Measurements from ENCODE around the gene PTPRM.

The PTPRM gene

DNA sequence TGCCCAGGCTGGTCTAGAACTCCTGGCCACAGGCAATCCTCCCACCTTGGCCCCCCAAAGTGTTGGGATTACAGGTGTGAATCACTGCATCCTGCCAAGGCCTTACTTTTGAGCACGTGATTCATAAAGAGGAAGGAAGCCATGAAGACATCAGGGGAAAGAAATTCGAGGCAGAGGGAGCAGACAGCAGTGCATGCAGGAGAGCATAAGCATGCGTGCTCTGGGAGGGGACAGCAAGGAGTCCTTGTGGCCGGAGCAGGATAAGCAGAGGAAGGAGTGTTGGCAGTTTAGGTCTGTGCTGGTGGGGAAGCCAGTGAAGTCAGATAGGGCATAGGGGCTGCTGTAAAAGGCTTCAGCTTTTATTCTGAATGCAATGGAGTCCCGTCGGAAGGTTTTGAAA is 641.6 kb downstream of the PTPRM start:
- DNase-seq, result no peak

DNA sequence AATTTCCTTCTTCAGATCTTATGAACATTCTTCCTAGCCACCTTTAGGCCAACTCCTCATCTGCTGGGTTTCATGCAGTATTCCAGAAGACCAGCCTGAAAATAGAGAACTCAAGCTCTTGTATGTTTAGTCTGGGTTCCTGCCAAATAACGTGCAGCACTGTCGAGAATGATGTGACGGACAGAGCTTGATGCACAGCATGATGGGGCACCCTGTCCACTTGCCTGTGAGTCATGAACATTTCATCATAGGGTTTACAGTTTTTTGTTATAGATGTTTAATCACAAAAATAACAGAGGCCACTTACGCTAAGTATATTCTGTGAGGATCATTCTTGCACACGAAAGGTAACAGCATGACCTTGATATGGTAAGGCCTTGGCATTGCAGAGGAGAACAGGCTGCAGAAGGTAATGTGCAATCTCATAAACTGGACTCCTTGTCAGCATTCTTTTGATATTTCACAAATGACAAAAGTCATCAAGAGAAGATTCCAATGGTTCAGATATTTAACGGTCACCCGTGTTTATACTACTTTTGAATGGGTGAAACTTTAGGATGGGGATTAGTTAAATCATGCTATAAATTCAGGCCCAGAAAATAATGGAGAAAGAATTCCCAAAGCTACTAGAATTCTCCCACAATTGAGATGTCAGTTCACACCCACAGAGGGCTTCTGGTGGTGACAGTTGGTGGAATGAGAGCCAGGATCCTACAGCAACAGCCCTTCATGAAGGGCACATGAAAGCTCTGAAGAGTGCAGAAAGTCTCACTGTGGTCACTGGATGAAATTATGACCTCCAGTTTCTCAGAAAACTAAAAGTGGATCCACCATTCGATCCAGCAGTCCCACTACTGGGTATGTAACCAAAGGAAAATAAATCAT is 646.0 kb downstream of the PTPRM start:
- no peak for DNase-seq

DNA sequence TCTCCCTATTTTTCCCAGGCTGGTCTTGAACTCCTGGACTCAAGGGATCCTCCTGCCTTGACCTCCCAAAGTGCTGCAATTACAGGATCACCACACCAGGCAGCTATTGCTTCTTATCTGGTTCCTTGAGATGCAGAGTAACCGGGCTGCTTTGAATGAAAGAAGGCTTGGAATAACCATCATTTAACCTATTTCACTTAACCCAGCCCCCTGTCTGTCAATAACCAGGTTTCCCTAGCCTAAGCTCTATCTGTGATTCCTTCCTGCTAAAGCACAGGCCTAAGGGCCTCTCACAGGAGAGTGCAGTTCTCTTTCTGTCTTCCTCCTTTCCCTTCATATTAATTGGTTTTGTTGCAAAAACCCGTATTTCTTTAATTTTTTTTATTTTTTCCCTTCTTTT is 648.6 kb downstream of the PTPRM start:
- DNase-seq, result no peak

DNA sequence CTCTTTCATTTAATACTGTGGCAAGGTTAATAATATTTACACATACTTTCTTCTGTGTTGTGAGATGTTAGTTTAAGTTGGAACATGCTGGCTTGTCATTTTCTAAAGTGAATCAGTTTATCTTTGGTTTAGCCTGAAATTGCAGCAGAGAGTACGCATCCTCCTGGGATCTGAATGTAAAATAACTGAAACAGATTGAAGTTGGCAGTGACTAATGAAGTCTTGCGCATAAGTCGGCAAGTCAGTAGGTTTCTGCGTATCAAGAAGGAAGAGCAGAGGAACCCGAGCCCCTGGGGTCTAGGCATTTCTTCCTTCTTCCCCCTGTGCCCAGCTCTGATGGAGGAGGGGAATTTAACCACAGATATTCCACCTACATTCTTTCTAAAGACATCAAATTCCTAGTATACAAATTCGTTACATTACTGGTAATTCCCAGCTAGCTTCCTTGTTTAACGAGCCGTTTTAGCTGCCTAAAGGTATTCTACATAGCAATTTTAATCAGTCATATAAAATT is 650.0 kb downstream of the PTPRM start:
- no peak for DNase-seq

DNA sequence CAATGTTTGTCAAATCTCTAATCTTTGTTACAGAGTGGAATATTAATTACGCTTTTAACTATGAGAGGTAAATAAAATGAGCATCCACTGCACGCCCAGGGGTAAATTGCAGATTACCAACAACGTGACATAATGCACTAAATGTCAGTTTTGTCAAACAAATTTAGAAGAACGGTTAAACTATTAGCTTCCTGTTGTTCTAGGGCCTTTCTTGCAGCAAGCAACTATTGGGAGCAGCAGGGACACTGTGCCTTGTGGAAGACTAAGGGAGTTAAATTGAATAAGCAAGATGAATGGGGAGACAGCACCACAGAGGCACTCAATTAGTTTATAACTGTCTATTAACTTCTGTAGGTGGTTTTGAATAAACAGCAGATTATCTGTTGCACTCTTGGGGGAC is 651.1 kb downstream of the PTPRM start:
- DNase-seq, result no peak

DNA sequence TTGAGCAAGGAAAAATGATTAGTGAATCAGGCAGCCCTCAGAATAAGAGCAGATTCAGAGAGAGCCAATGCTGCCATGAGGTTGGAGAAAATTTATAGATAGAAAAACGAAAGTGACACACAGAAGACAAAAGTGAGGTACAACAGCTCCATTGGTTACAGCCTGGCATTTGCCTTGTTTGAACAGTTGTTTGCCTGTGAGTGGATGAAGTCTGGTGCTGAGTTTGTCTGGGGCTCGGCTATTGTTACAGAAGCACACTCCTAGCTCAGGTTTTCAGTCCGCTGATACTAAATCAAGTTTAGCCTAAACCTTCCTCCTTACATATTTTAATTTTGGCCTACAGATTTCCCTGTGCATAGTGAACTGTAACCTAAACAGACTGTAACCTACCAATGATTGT is 654.3 kb downstream of the PTPRM start:
- no peak for DNase-seq

DNA sequence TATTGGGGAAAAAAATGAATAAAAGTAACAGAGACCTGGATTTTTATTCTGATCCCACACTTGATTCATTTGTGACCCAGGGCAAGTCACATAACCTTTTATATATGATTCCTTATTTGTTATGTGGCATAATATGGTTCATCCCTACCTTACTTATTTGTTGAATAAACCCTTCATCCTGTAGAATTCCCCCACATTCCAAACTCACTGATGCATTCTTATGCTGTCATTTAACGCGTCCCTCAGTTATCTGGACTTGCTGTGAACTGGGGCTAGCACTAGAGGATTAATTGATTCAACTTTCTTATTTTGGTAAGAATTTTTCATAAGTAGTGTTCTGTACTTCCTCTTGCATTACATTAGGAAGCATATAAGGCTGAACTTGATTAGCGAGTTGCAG is 657.5 kb downstream of the PTPRM start:
- DNase-seq, result no peak

DNA sequence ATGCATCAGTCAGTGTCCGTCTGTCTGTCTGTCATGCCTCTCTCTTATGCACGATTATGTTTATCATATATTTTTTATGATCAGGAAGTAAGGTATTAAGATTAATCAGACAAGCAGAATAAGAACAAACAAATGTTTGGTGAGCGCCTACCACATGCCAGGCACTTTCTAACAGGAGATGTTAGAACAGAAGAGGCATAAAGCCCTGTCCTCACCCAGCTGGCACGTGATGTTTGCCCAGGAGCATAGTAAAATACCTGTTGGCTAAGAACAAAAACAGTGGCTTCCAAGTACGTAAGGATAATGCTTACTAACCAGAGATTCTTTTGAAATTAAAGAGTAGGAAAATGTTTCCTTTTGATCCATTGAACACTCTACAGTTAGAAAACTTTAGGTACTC is 661.9 kb downstream of the PTPRM start:
- no peak for DNase-seq

DNA sequence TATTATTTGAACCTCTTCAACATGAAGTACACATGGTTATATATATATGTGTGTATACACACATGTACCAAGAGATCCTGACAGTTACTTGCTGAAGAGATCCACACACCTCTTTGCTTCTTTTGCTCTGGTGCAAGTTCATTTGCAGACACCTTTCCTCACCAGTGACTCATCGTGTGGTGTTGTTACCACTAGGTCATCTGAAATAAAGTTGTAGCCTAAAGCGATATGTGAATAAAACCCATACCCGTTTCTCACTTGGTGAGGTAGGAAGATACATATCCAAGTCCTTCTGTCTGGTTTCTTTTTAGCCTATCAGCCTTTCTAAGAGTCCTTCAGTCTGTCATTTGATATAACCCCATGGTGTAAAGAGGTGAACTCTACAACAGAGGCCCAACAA is 662.7 kb downstream of the PTPRM start:
- DNase-seq, result no peak

DNA sequence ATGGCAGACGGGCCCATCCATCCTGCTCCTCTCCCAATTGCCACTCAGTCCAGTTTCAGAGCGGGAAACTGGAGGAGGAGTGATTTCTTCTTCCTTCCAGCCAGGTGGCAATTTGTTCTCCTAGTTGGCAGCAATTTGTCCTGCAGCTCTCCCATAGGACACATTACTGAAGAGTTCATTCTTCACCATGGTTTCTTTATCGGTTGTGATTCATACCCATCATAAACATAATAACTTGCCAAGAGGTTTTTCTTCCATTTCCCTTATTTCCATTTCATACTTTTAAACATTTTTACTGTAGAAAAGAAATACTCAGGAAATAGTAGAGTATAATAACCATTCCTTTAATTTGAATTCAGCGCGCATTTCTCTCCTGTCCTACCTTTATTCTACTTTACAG is 664.2 kb downstream of the PTPRM start:
- no peak for DNase-seq

DNA sequence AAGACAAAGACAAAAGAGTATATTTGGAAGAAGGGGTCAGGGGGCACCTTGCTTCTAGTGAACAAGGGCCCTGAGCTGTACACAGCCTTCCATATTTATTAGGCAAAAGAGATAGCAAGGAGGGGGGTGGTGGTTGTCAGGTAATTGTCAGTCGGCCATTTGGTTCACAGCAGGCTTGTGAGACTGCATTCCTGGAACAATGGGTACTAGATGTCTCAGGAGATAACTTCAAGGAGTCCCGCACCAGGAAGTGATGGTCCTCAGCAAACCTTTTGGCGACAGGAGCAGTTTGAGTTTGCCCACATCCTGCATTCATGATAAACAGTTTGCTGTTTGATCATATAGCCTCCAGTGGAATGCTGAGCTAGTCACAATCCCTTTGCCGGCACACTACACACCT is 665.7 kb downstream of the PTPRM start:
- DNase-seq, result no peak

DNA sequence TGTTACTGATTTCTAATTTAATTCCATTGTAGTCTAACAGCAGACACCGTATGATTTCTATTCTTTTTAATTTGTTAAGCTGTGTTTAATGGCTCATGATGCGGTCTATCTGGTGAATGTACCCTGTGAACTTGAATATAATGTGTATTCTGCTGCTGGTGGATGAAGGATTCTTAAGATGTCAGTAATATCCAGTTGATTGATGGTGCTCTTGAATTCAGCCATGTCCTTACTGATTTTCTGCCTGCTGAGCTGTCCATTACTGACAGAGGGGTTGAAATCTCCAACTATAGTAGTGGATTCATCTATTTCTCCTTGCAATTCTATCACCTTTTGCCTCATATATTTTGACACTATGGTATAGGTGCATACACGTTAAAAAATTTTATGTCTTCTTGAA is 668.8 kb downstream of the PTPRM start:
- no peak for DNase-seq

DNA sequence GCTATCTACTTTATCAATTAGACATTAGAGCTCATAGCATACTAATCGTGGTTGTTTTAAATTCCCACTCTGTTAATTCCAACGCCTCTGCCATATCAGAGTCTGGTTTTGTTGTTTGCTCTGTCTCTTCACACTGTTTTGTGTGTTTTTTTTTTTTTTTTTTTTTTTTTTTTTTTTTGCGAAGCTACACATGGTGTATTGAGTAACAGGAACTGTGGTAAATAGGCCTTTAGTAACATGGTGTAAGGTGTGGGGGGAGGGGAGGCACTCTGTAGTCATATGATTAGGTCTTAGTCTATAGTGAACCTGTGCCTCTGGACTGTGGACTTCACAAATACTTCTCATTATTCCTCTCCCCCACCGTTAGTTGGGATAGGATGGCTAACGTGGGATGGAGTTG is 671.4 kb downstream of the PTPRM start:
- no peak for DNase-seq

DNA sequence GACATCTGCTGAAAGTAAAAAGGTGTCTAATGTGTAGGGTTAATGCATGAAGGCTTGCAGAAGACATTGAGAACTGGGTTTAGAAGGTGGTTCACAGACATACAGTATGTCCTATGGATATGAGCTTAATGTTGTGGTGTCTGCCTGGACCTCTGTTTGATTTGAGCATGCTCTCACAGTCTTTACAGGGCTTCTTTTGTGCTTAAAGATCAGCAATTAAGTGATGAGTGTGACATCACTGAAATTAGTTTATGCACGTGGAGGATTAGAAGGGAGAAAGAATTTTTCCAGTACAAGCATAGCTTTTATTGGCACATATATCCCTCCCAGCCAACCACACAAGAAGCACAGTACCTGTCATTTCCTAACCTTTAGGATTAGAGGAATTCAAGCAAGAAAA is 674.6 kb downstream of the PTPRM start:
- DNase-seq, result no peak

DNA sequence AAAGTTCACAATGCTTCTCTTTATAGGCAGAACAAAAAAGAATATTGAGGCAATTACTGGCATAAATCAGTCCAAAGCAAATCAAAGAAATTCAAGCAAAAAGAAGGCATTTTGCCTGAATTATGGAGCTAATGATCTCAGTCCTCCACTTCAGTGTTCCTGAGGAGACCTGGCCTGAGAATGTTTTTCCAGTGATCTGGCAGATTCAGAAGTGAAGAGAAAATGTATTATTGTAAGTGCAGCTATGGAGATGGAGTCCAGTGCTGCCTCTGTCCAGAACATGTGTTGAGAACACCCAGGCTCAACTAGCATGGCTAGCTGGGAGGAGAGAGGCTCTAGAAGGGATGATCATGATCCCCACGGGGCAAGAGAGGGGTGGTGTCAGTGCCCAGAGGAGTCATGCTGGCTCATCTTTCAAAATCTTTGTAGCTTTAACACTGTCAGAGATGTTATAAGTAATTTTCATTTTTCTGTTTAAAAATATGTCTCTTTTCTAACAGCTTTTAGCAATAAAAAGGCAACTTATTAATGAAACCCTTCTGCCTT is 675.1 kb downstream of the PTPRM start:
- no peak for DNase-seq

DNA sequence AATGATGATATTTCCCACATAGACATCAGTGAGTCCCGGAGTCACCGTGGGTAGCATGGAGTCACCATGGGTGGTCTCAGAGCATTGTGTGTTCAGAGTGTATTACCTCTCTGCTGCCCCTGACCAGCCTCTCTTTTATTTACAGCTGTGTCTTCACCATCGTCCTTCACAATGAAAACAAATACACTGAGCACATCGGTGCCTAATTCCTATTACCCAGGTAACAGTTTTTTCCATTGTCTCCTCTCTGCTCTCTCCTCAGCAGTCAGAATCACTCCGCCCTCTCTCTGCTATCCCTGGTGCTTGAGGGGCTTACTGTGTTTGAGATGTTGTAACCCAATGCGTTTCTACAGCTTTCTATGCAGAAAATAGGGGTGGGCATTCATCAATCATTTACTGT is 680.6 kb downstream of the PTPRM start:
- DNase-seq, result no peak

DNA sequence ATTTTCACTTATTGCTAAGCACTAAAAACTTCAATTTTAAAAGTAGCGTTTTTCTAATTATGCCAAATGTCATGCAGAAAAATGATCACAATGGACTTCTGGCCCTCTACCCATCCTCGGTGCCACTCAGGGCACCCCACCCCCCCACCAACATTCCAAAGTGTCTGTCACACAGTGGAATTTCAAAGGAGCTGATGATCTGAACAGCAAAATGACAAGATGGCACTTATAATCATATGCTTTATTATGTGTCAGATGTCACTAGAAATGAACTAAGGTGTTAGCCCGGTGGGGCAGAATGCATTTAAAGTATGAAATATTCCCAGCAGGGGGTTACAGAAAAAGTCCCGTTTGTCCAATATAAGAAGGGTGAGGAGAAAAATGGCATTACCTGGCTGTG is 681.5 kb downstream of the PTPRM start:
- no peak for DNase-seq

DNA sequence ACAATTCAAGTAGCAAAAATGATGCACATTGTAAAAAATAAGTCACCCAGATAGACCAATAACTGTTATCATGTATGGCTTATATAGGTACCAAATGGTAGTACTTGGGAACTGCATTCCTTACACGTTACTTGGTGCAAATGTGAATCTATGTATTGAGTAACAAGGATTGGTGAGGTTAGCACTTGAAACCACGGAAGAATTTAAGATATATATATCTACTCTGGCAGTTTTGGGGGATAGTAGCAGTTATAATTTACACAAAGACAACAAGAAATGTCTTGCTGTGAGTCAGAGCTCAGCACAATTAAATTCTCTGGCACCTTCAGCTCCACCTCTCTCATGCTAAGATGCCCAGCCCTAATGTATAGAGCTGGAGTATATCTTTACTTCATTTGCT is 682.7 kb downstream of the PTPRM start:
- no peak for DNase-seq

DNA sequence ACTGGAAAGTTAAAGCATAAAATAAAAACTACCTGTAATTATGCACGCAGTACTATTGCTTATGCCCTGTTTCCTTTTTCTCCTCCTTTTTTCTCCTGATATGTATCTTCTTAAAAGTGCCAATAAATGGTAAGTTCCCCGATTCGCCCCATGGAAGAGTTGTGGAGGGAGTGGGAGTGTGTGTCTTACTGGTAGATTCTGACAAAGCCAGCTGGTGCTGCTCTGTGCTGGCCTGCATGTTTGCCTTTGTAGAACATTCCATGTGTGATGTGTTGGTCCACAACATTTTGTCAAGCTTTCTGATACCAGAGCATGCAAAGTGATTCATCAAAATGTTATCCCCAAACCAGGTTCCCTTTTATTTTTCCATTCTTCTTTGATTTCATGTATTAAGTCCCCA is 685.3 kb downstream of the PTPRM start:
- DNase-seq, result no peak

DNA sequence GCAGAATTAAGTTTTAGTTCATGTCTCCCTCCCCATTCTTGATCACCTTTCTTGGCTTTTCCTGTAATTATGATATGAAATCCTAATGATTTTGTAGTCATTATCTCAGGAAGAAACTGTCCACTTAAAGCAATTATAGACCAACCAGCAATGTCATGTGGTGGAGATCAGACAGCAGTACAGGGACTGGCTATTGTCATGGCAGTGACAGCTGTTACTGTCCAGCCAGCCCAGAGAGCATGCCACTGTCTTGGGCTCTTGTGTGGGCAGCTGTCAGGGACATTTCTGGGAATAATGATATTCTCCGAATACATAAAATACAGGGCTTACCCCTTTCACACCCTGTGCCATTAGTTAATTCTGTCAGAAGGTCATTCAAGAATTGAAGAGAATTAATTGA is 686.8 kb downstream of the PTPRM start:
- DNase-seq, result no peak

DNA sequence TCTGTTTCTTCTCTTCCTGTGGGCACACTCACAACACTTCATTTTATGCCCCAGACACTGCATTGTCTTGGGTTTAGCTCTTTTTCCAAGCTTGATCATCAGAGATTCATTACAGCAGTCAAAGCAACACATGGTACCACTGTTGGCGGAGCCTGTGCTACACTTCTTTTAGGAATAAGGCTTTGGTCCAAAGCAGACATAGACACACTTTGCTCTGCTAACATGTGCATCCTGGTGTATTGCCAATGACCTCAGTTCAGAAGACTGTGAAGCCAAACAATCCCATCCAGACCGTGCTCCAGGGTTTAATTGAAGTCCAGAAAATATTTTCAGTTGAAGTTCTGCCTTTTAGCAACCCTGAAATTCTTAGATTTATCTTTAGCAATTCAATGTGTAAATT is 687.5 kb downstream of the PTPRM start:
- no peak for DNase-seq

DNA sequence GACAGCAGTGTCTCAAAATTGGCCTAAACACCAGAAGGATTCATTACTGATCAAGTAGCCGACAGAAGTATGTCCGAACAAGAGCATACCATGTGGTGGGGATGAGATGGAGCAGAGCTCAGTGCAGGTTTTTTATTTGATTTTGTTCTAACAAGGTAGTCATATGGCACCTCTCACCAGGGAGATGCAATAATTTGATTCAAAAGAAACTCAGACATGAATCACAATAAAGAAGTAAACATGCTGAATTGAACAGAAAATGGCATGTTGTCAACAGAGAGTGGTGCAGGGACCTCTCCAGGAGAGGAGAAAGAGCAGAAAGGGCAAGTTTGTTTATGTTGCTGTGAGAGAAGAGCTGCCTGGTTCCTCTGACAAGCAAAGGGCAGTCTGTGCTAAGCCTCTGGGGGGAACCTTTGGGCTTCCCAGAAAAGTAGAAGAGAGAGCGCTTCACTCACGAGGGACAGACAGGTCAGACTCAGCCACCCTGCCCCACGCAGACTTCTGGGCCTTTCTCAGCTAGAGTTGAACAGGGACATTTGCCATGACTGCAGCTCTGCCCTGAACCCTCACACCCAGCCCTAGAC is 690.8 kb downstream of the PTPRM start:
- DNase-seq, result no peak

DNA sequence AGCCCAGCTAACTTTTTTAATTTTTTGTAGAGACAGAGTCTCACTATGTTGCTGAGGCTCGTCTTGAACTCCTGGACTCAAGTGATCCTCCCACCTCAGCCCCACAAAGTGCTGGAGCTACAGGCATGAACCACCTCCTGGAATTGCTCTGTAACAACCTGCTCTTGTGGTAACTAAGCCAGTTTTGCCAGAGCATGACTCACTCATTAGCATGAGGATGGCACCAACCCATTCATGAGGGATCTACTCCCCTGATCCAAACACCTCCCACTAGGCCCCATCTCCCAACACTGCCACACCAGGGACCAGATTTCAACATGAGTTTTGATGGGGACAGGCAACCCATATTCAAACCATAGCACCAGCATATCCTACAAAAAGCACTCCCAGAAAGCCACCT is 693.2 kb downstream of the PTPRM start:
- DNase-seq, result no peak

DNA sequence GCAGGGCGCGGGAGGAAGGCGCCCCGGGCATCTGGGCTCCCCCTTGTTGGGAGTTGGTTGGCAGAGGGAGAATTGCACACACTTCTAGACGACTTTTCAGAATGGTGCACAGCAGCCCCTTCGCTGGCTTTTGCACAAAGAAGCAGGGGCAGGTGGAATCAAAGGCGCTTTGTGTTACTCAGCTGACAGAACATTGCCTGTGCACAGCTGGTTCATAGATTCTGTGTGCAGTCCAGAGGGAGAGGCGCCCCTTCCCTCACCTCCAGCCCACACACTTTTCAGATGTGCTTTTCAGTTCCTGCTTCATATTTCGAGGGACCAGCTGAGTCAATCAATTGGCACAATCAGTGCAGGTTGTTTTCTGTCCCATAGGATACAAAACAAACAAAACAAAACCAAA is 693.7 kb downstream of the PTPRM start:
- DNase-seq, result no peak
